NCI-H526 treated with DMSO at 0.1 percent for 48 hours (cell line): ENCODE measurements around the gene EEF2KMT.
"Not testable (repeated sequence)": the region's sequence is repeated elsewhere in the genome, so short reads cannot be mapped to it uniquely, and the experiment has no call there.

Source experiments
- DNase-seq: peaks from one replicate; lab custom pipeline; 2025; lab: John Stamatoyannopoulos, UW

EEF2KMT gene

GRCh38 chr16:5095145-5095830, 2.3 kb downstream of the EEF2KMT start:
- not testable (repeated sequence) for DNase-seq

GRCh38 chr16:5093746-5094145, 3.8 kb downstream of the EEF2KMT start:
- DNase-seq = not testable (repeated sequence)

- not testable (repeated sequence) for DNase-seq
Observed at GRCh38 chr16:5093081-5093480, 4.5 kb downstream of the EEF2KMT start.

- not testable (repeated sequence) for DNase-seq
Observed at GRCh38 chr16:5090592-5090991, 7.0 kb downstream of the EEF2KMT start.

- not testable (repeated sequence) for DNase-seq
Observed at GRCh38 chr16:5089911-5090555, 7.6 kb downstream of the EEF2KMT start.

GRCh38 chr16:5088936-5089335, 8.7 kb downstream of the EEF2KMT start:
- DNase-seq = not testable (repeated sequence)

GRCh38 chr16:5088086-5088790, 9.4 kb downstream of the EEF2KMT start:
- not testable (repeated sequence) for DNase-seq

GRCh38 chr16:5085716-5086115, 11.9 kb downstream of the EEF2KMT start:
- not testable (repeated sequence) for DNase-seq

GRCh38 chr16:5084802-5085201, 12.8 kb downstream of the EEF2KMT start:
- not testable (repeated sequence) for DNase-seq

- DNase-seq = not testable (repeated sequence)
Observed at GRCh38 chr16:5084099-5084731, 13.4 kb downstream of the EEF2KMT start.

GRCh38 chr16:5083646-5084045, 13.9 kb downstream of the EEF2KMT start:
- not testable (repeated sequence) for DNase-seq

- not testable (repeated sequence) for DNase-seq
Observed at GRCh38 chr16:5080996-5081395, 16.6 kb downstream of the EEF2KMT start.

GRCh38 chr16:5080461-5080860, 17.1 kb downstream of the EEF2KMT start:
- not testable (repeated sequence) for DNase-seq

- no peak for DNase-seq
Observed at GRCh38 chr16:5078626-5079025, 19.0 kb downstream of the EEF2KMT start.

- DNase-seq = no peak
Observed at GRCh38 chr16:5077304-5077703, 20.3 kb downstream of the EEF2KMT start.

- no peak for DNase-seq
Observed at GRCh38 chr16:5075637-5076036, 22.0 kb downstream of the EEF2KMT start.

GRCh38 chr16:5073771-5074170, 23.8 kb downstream of the EEF2KMT start:
- not testable (repeated sequence) for DNase-seq

GRCh38 chr16:5073279-5073629, 24.3 kb downstream of the EEF2KMT start:
- DNase-seq = no peak

- DNase-seq = no peak
Observed at GRCh38 chr16:5072334-5073278, 25.0 kb downstream of the EEF2KMT start.

GRCh38 chr16:5071681-5072333, 25.8 kb downstream of the EEF2KMT start, which contains the start of gene ALG1:
Gene ALG1 (plus strand): TSS chr16:5071843. CDS start chr16:5071850, 7 bp downstream.
- peak; percentile 52 for DNase-seq

- no peak for DNase-seq
Observed at GRCh38 chr16:5071341-5071680, 26.3 kb downstream of the EEF2KMT start.
